WTC11 (cell line): ENCODE measurements around the gene KNL1. TPM values are rescaled to one million over a fixed set of nuclear protein-coding genes. Genes with fewer than 3 reads are reported as not detected.

Experiments used
- ATAC-seq: fragments of 200-7000 bp; cut with Tn5 transposase; 2 replicates; pipeline ENCODE4 v1.10.0; 2021; ENCODE audit warnings: mild to moderate bottlenecking, moderate library complexity
- CTCF ChIA-PET: fragments of 300-600 bp; sonication (Branson Sonifier 250); formaldehyde crosslinking; loops from one replicate; lab custom pipeline; 2021; ENCODE audit warnings: antibody characterized with exemption; lab: Charles Lee
- POLR2A ChIA-PET: fragments of 350-600 bp; sonication (Branson Sonifier 250); formaldehyde crosslinking; loops from one replicate; lab custom pipeline; 2021; ENCODE audit warnings: antibody characterized with exemption; lab: Charles Lee
- DNase-seq: peaks from one replicate; pipeline ENCODE4 v3.0.0; 2021; ENCODE audit warnings: low spot score
- H3K27ac Mint-ChIP-seq: 2 replicates; pipeline ENCODE4 v1.8.0; 2021; ENCODE audit warnings: mixed read lengths
- H3K27me3 Mint-ChIP-seq: 2 replicates; pipeline ENCODE4 v1.8.0; 2021; ENCODE audit warnings: low read depth, mild to moderate bottlenecking, moderate library complexity, mixed read lengths
- H3K36me3 Mint-ChIP-seq: 2 replicates; pipeline ENCODE4 v1.8.0; 2021; ENCODE audit warnings: mixed read lengths
- H3K4me1 Mint-ChIP-seq: 2 replicates; pipeline ENCODE4 v1.8.0; 2022; ENCODE audit warnings: mixed read lengths
- H3K4me3 Mint-ChIP-seq: 2 replicates; pipeline ENCODE4 v1.8.0; 2021; ENCODE audit warnings: mild to moderate bottlenecking, moderate library complexity, mixed read lengths
- H3K9me3 Mint-ChIP-seq: 2 replicates; pipeline ENCODE4 v1.8.0; 2021; ENCODE audit warnings: mixed read lengths
- ARID4B ChIP-seq: sonication (generic); formaldehyde crosslinking; IDR thresholded peaks from 2 replicates; pipeline ENCODE4 v1.8.0; 2023; ENCODE audit warnings: missing genetic modification reagents, mild to moderate bottlenecking, borderline replicate concordance
- ATF6 ChIP-seq: sonication (generic); formaldehyde crosslinking; IDR thresholded peaks from 2 replicates; pipeline ENCODE4 v1.8.1; 2023; ENCODE audit warnings: mild to moderate bottlenecking, missing genetic modification reagents
- IRF1 ChIP-seq: sonication (generic); formaldehyde crosslinking; IDR thresholded peaks from 2 replicates; pipeline ENCODE4 v1.8.0; 2023; ENCODE audit warnings: missing genetic modification reagents
- KAT7 ChIP-seq: sonication (generic); formaldehyde crosslinking; IDR thresholded peaks from 2 replicates; pipeline ENCODE4 v1.8.1; 2023; ENCODE audit warnings: missing genetic modification reagents, mild to moderate bottlenecking, borderline replicate concordance
- NR2C2 ChIP-seq: sonication (generic); formaldehyde crosslinking; IDR thresholded peaks from 2 replicates; pipeline ENCODE4 v1.8.0; 2022; ENCODE audit warnings: mild to moderate bottlenecking, missing genetic modification reagents
- PRDM15 ChIP-seq: sonication (generic); formaldehyde crosslinking; IDR thresholded peaks from 2 replicates; pipeline ENCODE4 v1.8.0; 2022; ENCODE audit warnings: missing genetic modification reagents
- SP1 ChIP-seq: sonication (generic); formaldehyde crosslinking; conservative IDR thresholded peaks from 2 replicates; pipeline ENCODE4 v1.8.1; 2022; ENCODE audit warnings: missing genetic modification reagents
- ZMAT4 ChIP-seq: fragments of 250-450 bp; sonication (Bioruptor Pico); IDR thresholded peaks from 2 replicates; pipeline ENCODE4 v1.9.0; 2021; ENCODE audit warnings: mild to moderate bottlenecking
- ZNF121 ChIP-seq: sonication (generic); formaldehyde crosslinking; IDR thresholded peaks from 2 replicates; pipeline ENCODE4 v1.8.0; 2023; ENCODE audit warnings: missing genetic modification reagents
- ZNF317 ChIP-seq: sonication (generic); formaldehyde crosslinking; IDR thresholded peaks from 2 replicates; pipeline ENCODE4 v1.8.1; 2023; ENCODE audit warnings: low read depth, mild to moderate bottlenecking, moderate library complexity, missing genetic modification reagents, borderline replicate concordance
- ZNF512 ChIP-seq: sonication (generic); formaldehyde crosslinking; IDR thresholded peaks from 2 replicates; pipeline ENCODE4 v1.8.1; 2022; ENCODE audit warnings: missing genetic modification reagents, borderline replicate concordance
- total RNA-seq: library from RNA; stranded (reverse); gene quantifications from 3 replicates; pipeline ENCODE4 v1.2.3, GENCODE V29; 2021

KNL1 gene
- total RNA-seq, 1 experiment from 2014 or later: 24.0 TPM

- Mint-ChIP-seq H3K4me3 (no peak overlapping the region), H3K36me3 (no peaks in the 10 kb centered on the region), H3K9me3 (no peaks in the 10 kb centered on the region), H3K27ac (no peak overlapping the region), H3K27me3 (no peaks in the 10 kb centered on the region; the same call in 1 of the 2 replicates), H3K4me1 (peaks cover 8% of the 10 kb centered on the region)
- ChIA-PET CTCF (interaction anchor here (0.9 to 1.5 kb wide), 2 partner anchors 9 to 261 kb away, joined by 3 to 19 read pairs; no protein-coding TSS in a partner anchor), POLR2A (interaction anchor here (0.6 kb wide), 1 partner anchor 13 kb away, joined by 3 read pairs; no protein-coding TSS in a partner anchor)
- TF ChIP-seq ZMAT4: no peak
- DNase-seq (no peak), ATAC-seq (no peak)
These were observed 4.1 kb downstream of the KNL1 start for GRCh38 chr15:40598126-40598525.

- CTCF ChIA-PET: interaction anchor here (0.9 to 1.5 kb wide), 2 partner anchors 9 to 261 kb away, joined by 3 to 19 read pairs; no protein-coding TSS in a partner anchor
- H3K27ac Mint-ChIP-seq: no peak overlapping the region
- H3K4me1 Mint-ChIP-seq: peaks cover 6% of the 10 kb centered on the region
- no peaks in the 10 kb centered on the region; the same call in 1 of the 2 replicates for H3K27me3 Mint-ChIP-seq
- H3K9me3 Mint-ChIP-seq: no peaks in the 10 kb centered on the region
- TF ChIP-seq ARID4B (CRISPR knock-in tag) (no peak), ZNF512 (CRISPR knock-in tag) (no peak), ZNF121 (CRISPR knock-in tag) (peak; percentile 52; the same call in 1 of the 2 replicates)
- H3K4me3 Mint-ChIP-seq: no peak overlapping the region
- DNase-seq (no peak), ATAC-seq (no peak)
- no peaks in the 10 kb centered on the region for H3K36me3 Mint-ChIP-seq
- POLR2A ChIA-PET: interaction anchor here (0.6 kb wide), 1 partner anchor 14 kb away, joined by 3 read pairs; no protein-coding TSS in a partner anchor
These were observed 4.6 kb downstream of the KNL1 start for GRCh38 chr15:40598672-40599071.

- DNase-seq: no peak
- no peak overlapping the region for H3K4me3 Mint-ChIP-seq
- no peaks in the 10 kb centered on the region for H3K36me3 Mint-ChIP-seq
- no peaks in the 10 kb centered on the region for H3K27me3 Mint-ChIP-seq
- POLR2A ChIA-PET: interaction anchor here (0.6 kb wide), 1 partner anchor 36 kb away, joined by 3 read pairs; no protein-coding TSS in a partner anchor
- ATAC-seq: no peak
- CTCF ChIA-PET: interaction anchor here (2.2 kb wide), 1 partner anchor 11 kb away, joined by 10 read pairs; no protein-coding TSS in a partner anchor
- no peak overlapping the region for H3K27ac Mint-ChIP-seq
- H3K4me1 Mint-ChIP-seq: no peaks in the 10 kb centered on the region
- no peak for TF ChIP-seq IRF1 (CRISPR knock-in tag)
- no peak for TF ChIP-seq PRDM15 (CRISPR knock-in tag)
- TF ChIP-seq ATF6: no peak
- TF ChIP-seq SP1 (CRISPR knock-in tag): no peak
- TF ChIP-seq KAT7 (CRISPR knock-in tag): no peak
- TF ChIP-seq ZNF121 (CRISPR knock-in tag): peak; percentile 78
- no peak for TF ChIP-seq NR2C2 (CRISPR knock-in tag)
- TF ChIP-seq ZNF317 (CRISPR knock-in tag): no peak
- TF ChIP-seq, all 79 proteins: peak for 1
- H3K9me3 Mint-ChIP-seq: no peaks in the 10 kb centered on the region
These were observed 6.9 kb downstream of the KNL1 start for GRCh38 chr15:40600956-40601355.
